ENCODE results near the gene MYBPC2.

DNA sequence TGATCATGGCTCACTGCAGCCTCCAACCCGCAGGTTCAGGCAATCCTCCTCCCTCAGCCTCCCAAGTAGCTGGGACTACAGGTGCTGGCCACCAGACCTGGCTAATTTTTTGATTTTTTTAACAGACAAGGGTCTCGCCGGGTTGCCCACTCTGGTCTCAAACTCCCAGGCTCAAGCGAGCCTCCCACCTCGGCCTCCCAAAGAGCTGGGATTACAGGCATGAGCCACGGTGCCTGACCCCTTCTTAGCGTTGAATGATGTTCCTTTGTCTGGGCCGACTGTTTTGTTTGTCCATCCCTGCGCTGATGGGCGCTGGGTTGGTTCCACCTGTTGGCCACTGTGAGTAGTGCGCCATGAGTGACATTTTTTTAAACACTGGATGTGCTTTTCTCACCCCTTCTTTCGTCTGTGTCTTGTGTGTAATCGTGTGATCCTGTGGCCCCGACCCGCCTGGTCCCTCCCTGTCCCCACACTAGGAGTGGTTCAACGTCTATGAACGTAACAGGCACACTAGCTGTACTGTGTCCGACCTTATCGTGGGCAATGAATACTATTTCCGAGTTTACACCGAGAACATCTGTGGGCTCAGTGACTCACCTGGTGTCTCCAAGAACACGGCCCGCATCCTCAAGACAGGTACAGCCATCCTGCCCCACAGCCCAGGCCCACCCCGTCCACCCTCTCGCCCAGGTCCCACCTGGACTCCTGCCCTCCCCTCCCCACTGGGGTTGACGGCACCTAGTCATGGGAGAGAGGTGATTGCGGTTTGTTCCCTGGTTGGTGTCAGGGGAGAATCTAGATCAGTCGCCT lies 28.6 kb downstream of the MYBPC2 start:
- TF ChIP-seq, protein P1, sequence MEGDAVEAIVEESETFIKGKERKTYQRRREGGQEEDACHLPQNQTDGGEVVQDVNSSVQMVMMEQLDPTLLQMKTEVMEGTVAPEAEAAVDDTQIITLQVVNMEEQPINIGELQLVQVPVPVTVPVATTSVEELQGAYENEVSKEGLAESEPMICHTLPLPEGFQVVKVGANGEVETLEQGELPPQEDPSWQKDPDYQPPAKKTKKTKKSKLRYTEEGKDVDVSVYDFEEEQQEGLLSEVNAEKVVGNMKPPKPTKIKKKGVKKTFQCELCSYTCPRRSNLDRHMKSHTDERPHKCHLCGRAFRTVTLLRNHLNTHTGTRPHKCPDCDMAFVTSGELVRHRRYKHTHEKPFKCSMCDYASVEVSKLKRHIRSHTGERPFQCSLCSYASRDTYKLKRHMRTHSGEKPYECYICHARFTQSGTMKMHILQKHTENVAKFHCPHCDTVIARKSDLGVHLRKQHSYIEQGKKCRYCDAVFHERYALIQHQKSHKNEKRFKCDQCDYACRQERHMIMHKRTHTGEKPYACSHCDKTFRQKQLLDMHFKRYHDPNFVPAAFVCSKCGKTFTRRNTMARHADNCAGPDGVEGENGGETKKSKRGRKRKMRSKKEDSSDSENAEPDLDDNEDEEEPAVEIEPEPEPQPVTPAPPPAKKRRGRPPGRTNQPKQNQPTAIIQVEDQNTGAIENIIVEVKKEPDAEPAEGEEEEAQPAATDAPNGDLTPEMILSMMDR (IDR thresholded peaks at IDR 0.05): peak; percentile 72 to 92 (median 84)
- no peak for TF ChIP-seq POLR2A (IDR thresholded peaks at IDR 0.05)
